Lower leg skin (tissue), 4 donors: ENCODE measurements around the gene LGALS3. TPM values are rescaled to one million over a fixed set of nuclear protein-coding genes. Genes with fewer than 3 reads are reported as not detected.

Experiments
- DNase-seq, 2 donors: peaks; one replicate each; pipeline ENCODE4 v3.0.0-alpha.2; 2019; ENCODE audit warnings: low spot score in 2 of 2
- H3K4me3 ChIP-seq: fragments of 200-600 bp; sonication (generic); 2 replicates; pipeline ENCODE4 v1.5.1; 2017; ENCODE audit warnings: mild to moderate bottlenecking, low read depth; ENCODE audit not compliant: poor library complexity, severe bottlenecking
- POLR2A ChIP-seq, 2 donors: fragments of 450-650 bp; IDR thresholded peaks; one replicate each; pipeline ENCODE4 v1.6.1; 2016 to 2017; ENCODE audit warnings: antibody characterized with exemption in 2 of 2, mild to moderate bottlenecking in 1 of 2, moderate library complexity in 1 of 2
- WGBS, 2 donors: methylation state at CpG; one replicate each; pipeline ENCODE4 v1.1.5; 2018; 5-methylcytosine and 5-hydroxymethylcytosine counted together
- intact Hi-C: fragments of 100-400 bp; cut with DNase I; formaldehyde crosslinking; loops from one replicate; pipeline ENCODE4 v1.15.0; 2023; ENCODE audit warnings: low total_unique reads
- total RNA-seq, 4 donors: library from RNA; depleted of rRNA; stranded (reverse); fragments of >200 nt; gene quantifications; one replicate each; pipeline ENCODE4 v1.1.0, GENCODE V29; 2016
- TF ChIP-seq, protein P1 (sequence below), 3 donors: fragments of 450-650 bp; IDR thresholded peaks; one replicate each; pipeline ENCODE4 v1.5.1; 2016; ENCODE audit warnings: antibody characterized with exemption in 3 of 3, mild to moderate bottlenecking in 3 of 3, moderate library complexity in 2 of 3

Gene LGALS3
- total RNA-seq, 4 donors from 2014 or later, result 755 to 857 (median 826) TPM

DNA sequence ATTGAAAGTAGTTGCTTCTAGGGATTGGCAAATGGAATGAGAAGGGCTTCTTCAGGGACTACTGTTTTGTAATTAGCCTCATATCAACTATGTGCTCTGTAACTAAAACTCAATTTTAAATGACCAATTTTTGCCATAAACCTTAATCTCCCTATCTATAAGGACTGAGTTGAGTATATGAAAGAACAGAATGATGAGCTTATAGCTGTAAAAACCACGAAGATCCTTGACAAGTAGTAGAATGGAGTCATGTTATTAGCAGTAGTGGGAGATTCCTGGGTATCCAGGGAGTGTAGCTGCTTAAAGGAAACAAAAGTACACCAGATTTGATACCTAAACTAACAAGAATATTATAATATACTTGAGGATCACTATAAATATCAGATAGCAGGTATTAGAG lies 28.0 kb downstream of the LGALS3 start:
- 92 to 96% methylated on average over 1 of the region's 1 CpG for WGBS, 2 donors
- no peak for DNase-seq
- intact Hi-C loops, result no loop called here
- H3K4me3 ChIP-seq, result no peak overlapping the region
- TF ChIP-seq POLR2A (IDR thresholded peaks at IDR 0.05), result no peak
- TF ChIP-seq, protein P1, sequence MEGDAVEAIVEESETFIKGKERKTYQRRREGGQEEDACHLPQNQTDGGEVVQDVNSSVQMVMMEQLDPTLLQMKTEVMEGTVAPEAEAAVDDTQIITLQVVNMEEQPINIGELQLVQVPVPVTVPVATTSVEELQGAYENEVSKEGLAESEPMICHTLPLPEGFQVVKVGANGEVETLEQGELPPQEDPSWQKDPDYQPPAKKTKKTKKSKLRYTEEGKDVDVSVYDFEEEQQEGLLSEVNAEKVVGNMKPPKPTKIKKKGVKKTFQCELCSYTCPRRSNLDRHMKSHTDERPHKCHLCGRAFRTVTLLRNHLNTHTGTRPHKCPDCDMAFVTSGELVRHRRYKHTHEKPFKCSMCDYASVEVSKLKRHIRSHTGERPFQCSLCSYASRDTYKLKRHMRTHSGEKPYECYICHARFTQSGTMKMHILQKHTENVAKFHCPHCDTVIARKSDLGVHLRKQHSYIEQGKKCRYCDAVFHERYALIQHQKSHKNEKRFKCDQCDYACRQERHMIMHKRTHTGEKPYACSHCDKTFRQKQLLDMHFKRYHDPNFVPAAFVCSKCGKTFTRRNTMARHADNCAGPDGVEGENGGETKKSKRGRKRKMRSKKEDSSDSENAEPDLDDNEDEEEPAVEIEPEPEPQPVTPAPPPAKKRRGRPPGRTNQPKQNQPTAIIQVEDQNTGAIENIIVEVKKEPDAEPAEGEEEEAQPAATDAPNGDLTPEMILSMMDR (IDR thresholded peaks at IDR 0.05), result no peak

DNA sequence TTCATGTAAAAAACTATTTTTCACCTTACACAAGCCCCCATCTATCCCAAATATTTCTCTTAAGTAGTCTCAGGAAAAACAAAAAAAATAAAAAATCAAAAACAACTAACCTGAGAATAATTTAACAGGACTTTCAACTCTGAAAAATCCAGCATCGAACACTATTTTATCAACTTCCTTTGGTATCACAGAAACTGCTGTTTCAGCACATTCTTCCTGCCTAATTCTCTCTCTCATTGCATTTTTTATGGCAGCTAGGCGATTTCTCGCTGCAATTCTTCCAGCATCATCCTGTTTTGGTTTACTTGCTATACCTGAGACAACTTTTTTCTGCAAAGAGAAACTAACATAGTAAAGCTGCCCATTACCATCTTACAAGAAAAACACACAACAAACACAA lies 29.4 kb downstream of the LGALS3 start:
- no peak for TF ChIP-seq POLR2A (IDR thresholded peaks at IDR 0.05)
- TF ChIP-seq, protein P1 (IDR thresholded peaks at IDR 0.05), result no peak
- 72 to 76% methylated on average over 3 of the region's 3 CpGs for WGBS, 2 donors
- H3K4me3 ChIP-seq, result no peak overlapping the region
- DNase-seq, result no peak
- intact Hi-C loops, result no loop called here

DNA sequence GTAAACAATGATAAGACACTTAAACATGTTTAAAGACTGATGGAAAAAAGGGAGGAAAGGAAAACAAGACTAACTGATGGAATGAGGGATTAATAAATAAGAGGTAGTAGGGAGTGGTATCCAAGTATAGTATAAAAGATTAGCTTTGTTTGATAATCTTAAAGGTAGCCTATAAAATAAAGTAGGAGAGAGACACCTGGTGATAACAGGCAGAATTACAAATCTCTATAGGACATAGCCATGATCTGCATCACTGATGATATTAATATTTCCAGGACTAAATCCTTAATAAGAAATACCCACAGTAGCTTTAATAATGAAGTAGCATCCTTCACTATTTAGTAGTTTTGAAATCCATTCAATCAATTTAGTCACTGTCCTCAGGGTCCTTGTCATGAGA lies 31.9 kb downstream of the LGALS3 start:
- no peak overlapping the region for H3K4me3 ChIP-seq
- intact Hi-C loops, result loop anchor here (5.0 kb wide), 1 partner anchor 69 kb away; no protein-coding TSS in a partner anchor
- no peak for DNase-seq
- no peak for TF ChIP-seq POLR2A (IDR thresholded peaks at IDR 0.05)
- TF ChIP-seq, protein P1 (IDR thresholded peaks at IDR 0.05), result no peak

DNA sequence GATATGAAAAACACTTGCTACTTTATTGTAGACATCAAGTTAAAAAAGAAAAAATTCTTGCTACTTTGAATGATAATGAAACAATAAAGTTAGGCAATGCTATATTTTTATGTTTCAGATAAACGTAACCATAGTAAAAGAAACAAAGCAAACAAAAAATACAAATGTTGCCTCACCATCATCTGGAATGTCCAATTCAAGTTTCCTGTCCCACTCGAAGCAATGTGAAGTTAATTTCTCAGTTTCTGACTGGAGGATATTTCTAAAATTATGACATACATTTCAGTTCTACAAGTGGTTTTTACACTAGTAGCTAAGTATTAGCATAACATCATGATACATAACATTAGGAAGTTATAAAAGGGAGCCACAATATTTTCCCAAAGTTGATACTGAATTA lies 41.5 kb downstream of the LGALS3 start:
- intact Hi-C loops, result no loop called here
- WGBS, 2 donors, result 66% methylated on average over 2 of the region's 2 CpGs
- no peak overlapping the region for H3K4me3 ChIP-seq
- TF ChIP-seq, protein P1 (IDR thresholded peaks at IDR 0.05), result no peak
- no peak for TF ChIP-seq POLR2A (IDR thresholded peaks at IDR 0.05)
- no peak for DNase-seq

DNA sequence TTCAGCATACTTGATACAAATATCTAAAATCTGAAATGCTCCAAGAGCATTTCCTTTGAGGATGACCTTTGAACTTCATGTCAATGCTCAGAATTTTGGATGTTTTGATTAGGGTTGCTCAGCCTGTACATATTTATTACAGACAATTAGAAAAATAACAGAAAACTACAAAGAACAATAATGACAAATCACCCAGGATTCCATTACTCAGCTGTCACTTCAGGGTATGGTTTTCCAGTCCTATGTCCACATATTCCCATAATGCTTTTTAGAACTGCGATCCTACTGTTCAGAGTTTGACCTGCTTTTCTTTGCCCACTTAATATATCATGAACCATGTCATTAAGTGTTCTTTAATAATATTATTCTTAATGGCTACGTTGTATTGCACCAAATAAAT lies 51.0 kb downstream of the LGALS3 start:
- DNase-seq, result no peak
- H3K4me3 ChIP-seq, result no peak overlapping the region
- 89 to 92% methylated on average over 2 of the region's 2 CpGs for WGBS, 2 donors
- TF ChIP-seq, protein P1 (IDR thresholded peaks at IDR 0.05), result no peak
- TF ChIP-seq POLR2A (IDR thresholded peaks at IDR 0.05), result no peak
- intact Hi-C loops, result no loop called here

DNA sequence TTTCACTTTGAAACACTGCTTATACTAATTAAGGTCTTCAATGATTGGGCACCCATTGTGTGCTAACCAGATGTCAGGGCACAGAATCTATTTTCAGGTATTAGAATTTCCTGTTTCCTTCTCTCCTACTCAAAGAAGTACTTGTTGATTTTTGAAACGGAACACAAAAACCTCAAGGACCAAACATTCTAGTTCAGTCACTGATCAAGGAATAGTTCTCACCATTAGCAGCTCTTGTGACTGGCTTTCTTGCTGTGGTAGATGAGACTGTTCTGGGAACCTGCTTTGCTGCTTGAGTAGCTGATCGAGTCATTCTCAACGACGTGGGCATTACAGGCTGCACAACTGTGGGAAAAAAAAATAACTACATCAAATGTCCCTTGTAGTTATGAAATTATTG lies 51.4 kb downstream of the LGALS3 start:
- intact Hi-C loops, result no loop called here
- no peak for DNase-seq
- 57 to 67% methylated on average over 4 of the region's 4 CpGs for WGBS, 2 donors

More for the DNA sequence above, 51.4 kb downstream of the LGALS3 start:
- TF ChIP-seq, protein P1 (IDR thresholded peaks at IDR 0.05), result no peak
- TF ChIP-seq POLR2A (IDR thresholded peaks at IDR 0.05), result no peak
- no peak overlapping the region for H3K4me3 ChIP-seq
